Measurements from ENCODE around the gene CACNA2D3. TPM values are rescaled to one million over a fixed set of nuclear protein-coding genes. Genes with fewer than 3 reads are reported as not detected.

The CACNA2D3 gene
- polyA plus RNA-seq, 3 donors = 8.3 to 21.5 (median 10.4) TPM

GRCh38 chr3:54134713-54135112, 12.4 kb downstream of the CACNA2D3 start:
- Histone ChIP-seq H4K20me1 (ENCODE audit: insufficient read depth, low read length) (no peaks in the 10 kb centered on the region), H3K27ac (ENCODE audit: low read depth in 1 of 2, low read length in 2 of 2) (no peak overlapping the region), H3K9ac (ENCODE audit: insufficient read depth, low read length, poor library complexity, severe bottlenecking) (no peak overlapping the region), H3K36me3 (replicated peaks in 1 of 2; ENCODE audit: control insufficient read depth in 1 of 2, insufficient read depth in 2 of 2, low read length in 2 of 2) (no peaks in the 10 kb centered on the region), H3K4me2 (replicated peaks; ENCODE audit: extremely low read depth, low read length, poor library complexity, severe bottlenecking) (no peak overlapping the region), H2AFZ (ENCODE audit: insufficient read depth, low read depth, low read length, poor library complexity, severe bottlenecking) (no peak overlapping the region), H3K4me3 (replicated peaks in 1 of 3; ENCODE audit: low read depth in 2 of 3, low read length in 3 of 3) (no peak overlapping the region), H3K79me2 (ENCODE audit: insufficient read depth, low read length) (no peaks in the 10 kb centered on the region), H3K27me3 (ENCODE audit: control insufficient read depth in 2 of 2, insufficient read depth in 2 of 2, low read length in 2 of 2) (no peaks in the 10 kb centered on the region), H3K9me3 (replicated peaks in 1 of 2; ENCODE audit: control insufficient read depth in 1 of 2, insufficient read depth in 1 of 2, low read length in 2 of 2) (no peaks in the 10 kb centered on the region), H3K4me1 (ENCODE audit: control insufficient read depth in 1 of 2, insufficient read depth in 2 of 2, low read length in 2 of 2) (no peaks in the 10 kb centered on the region)
- no peak for TF ChIP-seq CTCF (IDR thresholded peaks at IDR 0.05)
- Mint-ChIP-seq H3K4me3 (no peak overlapping the region), H3K27me3 (ENCODE audit: low read depth in 3 of 3) (peaks cover 5 to 13% (median 9%) of the 10 kb centered on the region in 3 donors), H3K36me3 (no peaks in the 10 kb centered on the region), H3K27ac (no peak overlapping the region), H3K9me3 (no peaks in the 10 kb centered on the region), H3K4me1 (no peaks in the 10 kb centered on the region)
- DNase-seq = no peak
- intact Hi-C loops (cut with micrococcal nuclease) = no loop called here
- WGBS (ENCODE audit: insufficient coverage) = 84% methylated on average over 10 of the region's 12 CpGs

- H3K27ac ChIP-seq (ENCODE audit: low read depth in 1 of 2, low read length in 2 of 2) = no peak overlapping the region
- no peak overlapping the region for H3K9ac ChIP-seq (ENCODE audit: insufficient read depth, low read length, poor library complexity, severe bottlenecking)
- no peaks in the 10 kb centered on the region for H3K9me3 ChIP-seq (replicated peaks in 1 of 2; ENCODE audit: control insufficient read depth in 1 of 2, insufficient read depth in 1 of 2, low read length in 2 of 2)
- no peak for TF ChIP-seq CTCF (IDR thresholded peaks at IDR 0.05)
- H2AFZ ChIP-seq (ENCODE audit: insufficient read depth, low read depth, low read length, poor library complexity, severe bottlenecking) = no peak overlapping the region
- no peak overlapping the region for H3K27ac Mint-ChIP-seq
- H3K36me3 ChIP-seq (replicated peaks in 1 of 2; ENCODE audit: control insufficient read depth in 1 of 2, insufficient read depth in 2 of 2, low read length in 2 of 2) = no peaks in the 10 kb centered on the region
- no peaks in the 10 kb centered on the region for H3K9me3 Mint-ChIP-seq
- no peak for DNase-seq
- no peak overlapping the region for H3K4me3 ChIP-seq (replicated peaks in 1 of 3; ENCODE audit: low read depth in 2 of 3, low read length in 3 of 3)
- H3K27me3 ChIP-seq (ENCODE audit: control insufficient read depth in 2 of 2, insufficient read depth in 2 of 2, low read length in 2 of 2) = no peaks in the 10 kb centered on the region
- 80% methylated on average over 2 of the region's 5 CpGs for WGBS (ENCODE audit: insufficient coverage)
- no peak overlapping the region for H3K4me2 ChIP-seq (replicated peaks; ENCODE audit: extremely low read depth, low read length, poor library complexity, severe bottlenecking)
- H3K27me3 Mint-ChIP-seq (ENCODE audit: low read depth in 3 of 3) = peaks cover 5 to 8% (median 6%) of the 10 kb centered on the region in 3 donors
- no peaks in the 10 kb centered on the region for H3K36me3 Mint-ChIP-seq
- intact Hi-C loops (cut with micrococcal nuclease) = no loop called here
- no peaks in the 10 kb centered on the region for H4K20me1 ChIP-seq (ENCODE audit: insufficient read depth, low read length)
- no peaks in the 10 kb centered on the region for H3K4me1 Mint-ChIP-seq
- no peaks in the 10 kb centered on the region for H3K79me2 ChIP-seq (ENCODE audit: insufficient read depth, low read length)
- no peak overlapping the region for H3K4me3 Mint-ChIP-seq
- no peaks in the 10 kb centered on the region for H3K4me1 ChIP-seq (ENCODE audit: control insufficient read depth in 1 of 2, insufficient read depth in 2 of 2, low read length in 2 of 2)
These were observed 15.0 kb downstream of the CACNA2D3 start for GRCh38 chr3:54137311-54137710.

Data from CD14-positive monocyte (primary cell).